ENCODE results near the gene VAMP4. TPM values are rescaled to one million over a fixed set of nuclear protein-coding genes. Genes with fewer than 3 reads are reported as not detected.

The VAMP4 gene
- polyA plus RNA-seq, 1 donor from 2014 or later: 28.0 TPM

- no peaks in the 10 kb centered on the region for H3K9me2 ChIP-seq (ENCODE audit: insufficient read depth, low read length)
- no peaks in the 10 kb centered on the region for H3K9me3 ChIP-seq (ENCODE audit: low read length)
- H4K20me1 ChIP-seq (ENCODE audit: insufficient read depth): no peaks in the 10 kb centered on the region
- no peaks in the 10 kb centered on the region for H3K36me3 ChIP-seq (ENCODE audit: insufficient read depth, low read length)
- TF ChIP-seq, protein P1, sequence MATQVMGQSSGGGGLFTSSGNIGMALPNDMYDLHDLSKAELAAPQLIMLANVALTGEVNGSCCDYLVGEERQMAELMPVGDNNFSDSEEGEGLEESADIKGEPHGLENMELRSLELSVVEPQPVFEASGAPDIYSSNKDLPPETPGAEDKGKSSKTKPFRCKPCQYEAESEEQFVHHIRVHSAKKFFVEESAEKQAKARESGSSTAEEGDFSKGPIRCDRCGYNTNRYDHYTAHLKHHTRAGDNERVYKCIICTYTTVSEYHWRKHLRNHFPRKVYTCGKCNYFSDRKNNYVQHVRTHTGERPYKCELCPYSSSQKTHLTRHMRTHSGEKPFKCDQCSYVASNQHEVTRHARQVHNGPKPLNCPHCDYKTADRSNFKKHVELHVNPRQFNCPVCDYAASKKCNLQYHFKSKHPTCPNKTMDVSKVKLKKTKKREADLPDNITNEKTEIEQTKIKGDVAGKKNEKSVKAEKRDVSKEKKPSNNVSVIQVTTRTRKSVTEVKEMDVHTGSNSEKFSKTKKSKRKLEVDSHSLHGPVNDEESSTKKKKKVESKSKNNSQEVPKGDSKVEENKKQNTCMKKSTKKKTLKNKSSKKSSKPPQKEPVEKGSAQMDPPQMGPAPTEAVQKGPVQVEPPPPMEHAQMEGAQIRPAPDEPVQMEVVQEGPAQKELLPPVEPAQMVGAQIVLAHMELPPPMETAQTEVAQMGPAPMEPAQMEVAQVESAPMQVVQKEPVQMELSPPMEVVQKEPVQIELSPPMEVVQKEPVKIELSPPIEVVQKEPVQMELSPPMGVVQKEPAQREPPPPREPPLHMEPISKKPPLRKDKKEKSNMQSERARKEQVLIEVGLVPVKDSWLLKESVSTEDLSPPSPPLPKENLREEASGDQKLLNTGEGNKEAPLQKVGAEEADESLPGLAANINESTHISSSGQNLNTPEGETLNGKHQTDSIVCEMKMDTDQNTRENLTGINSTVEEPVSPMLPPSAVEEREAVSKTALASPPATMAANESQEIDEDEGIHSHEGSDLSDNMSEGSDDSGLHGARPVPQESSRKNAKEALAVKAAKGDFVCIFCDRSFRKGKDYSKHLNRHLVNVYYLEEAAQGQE (IDR thresholded peaks at IDR 0.05; ENCODE audit: borderline replicate concordance): no peak
- TF ChIP-seq SMC3 (conservative IDR thresholded peaks at IDR 0.05; ENCODE audit: poor library complexity): no peak
- H3K4me2 ChIP-seq (ENCODE audit: low read length): no peak overlapping the region
- H3K79me2 ChIP-seq (replicated peaks; ENCODE audit: insufficient read depth, low read length): no peaks in the 10 kb centered on the region
- H2AFZ ChIP-seq (ENCODE audit: low read depth, low read length): no peak overlapping the region
- no peak overlapping the region for H3K9ac ChIP-seq (ENCODE audit: low read length)
- no peak overlapping the region for H3K27ac ChIP-seq (ENCODE audit: low read length)
- H3K4me3 ChIP-seq (ENCODE audit: low read length): no peak overlapping the region
- H3K27me3 ChIP-seq (ENCODE audit: insufficient read depth, low read depth, low read length): no peaks in the 10 kb centered on the region
- H3F3A ChIP-seq (ENCODE audit: insufficient read depth, low read length, poor library complexity, severe bottlenecking): no peaks in the 10 kb centered on the region
Observed at GRCh38 chr1:171654942-171655745, 86.7 kb downstream of the VAMP4 start.

GRCh38 chr1:171654201-171654941, 87.5 kb downstream of the VAMP4 start:
- no peaks in the 10 kb centered on the region for H3F3A ChIP-seq (ENCODE audit: insufficient read depth, low read length, poor library complexity, severe bottlenecking)
- H3K36me3 ChIP-seq (ENCODE audit: insufficient read depth, low read length): no peaks in the 10 kb centered on the region
- no peak overlapping the region for H3K4me3 ChIP-seq (ENCODE audit: low read length)
- TF ChIP-seq SMC3 (conservative IDR thresholded peaks at IDR 0.05; ENCODE audit: poor library complexity): no peak
- TF ChIP-seq, protein P2, sequence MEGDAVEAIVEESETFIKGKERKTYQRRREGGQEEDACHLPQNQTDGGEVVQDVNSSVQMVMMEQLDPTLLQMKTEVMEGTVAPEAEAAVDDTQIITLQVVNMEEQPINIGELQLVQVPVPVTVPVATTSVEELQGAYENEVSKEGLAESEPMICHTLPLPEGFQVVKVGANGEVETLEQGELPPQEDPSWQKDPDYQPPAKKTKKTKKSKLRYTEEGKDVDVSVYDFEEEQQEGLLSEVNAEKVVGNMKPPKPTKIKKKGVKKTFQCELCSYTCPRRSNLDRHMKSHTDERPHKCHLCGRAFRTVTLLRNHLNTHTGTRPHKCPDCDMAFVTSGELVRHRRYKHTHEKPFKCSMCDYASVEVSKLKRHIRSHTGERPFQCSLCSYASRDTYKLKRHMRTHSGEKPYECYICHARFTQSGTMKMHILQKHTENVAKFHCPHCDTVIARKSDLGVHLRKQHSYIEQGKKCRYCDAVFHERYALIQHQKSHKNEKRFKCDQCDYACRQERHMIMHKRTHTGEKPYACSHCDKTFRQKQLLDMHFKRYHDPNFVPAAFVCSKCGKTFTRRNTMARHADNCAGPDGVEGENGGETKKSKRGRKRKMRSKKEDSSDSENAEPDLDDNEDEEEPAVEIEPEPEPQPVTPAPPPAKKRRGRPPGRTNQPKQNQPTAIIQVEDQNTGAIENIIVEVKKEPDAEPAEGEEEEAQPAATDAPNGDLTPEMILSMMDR (IDR thresholded peaks at IDR 0.05; ENCODE audit: poor library complexity, severe bottlenecking): no peak
- no peak for TF ChIP-seq EZH2 (IDR thresholded peaks at IDR 0.05; ENCODE audit: borderline replicate concordance, insufficient read depth, low read length, poor library complexity, severe bottlenecking)
- no peak for TF ChIP-seq RAD21 (conservative IDR thresholded peaks at IDR 0.05)
- no peak for TF ChIP-seq MXI1 (conservative IDR thresholded peaks at IDR 0.05; ENCODE audit: poor library complexity, severe bottlenecking)
- H3K27ac ChIP-seq (ENCODE audit: low read length): no peak overlapping the region
- no peaks in the 10 kb centered on the region for H3K27me3 ChIP-seq (ENCODE audit: insufficient read depth, low read depth, low read length)
- H4K20me1 ChIP-seq (ENCODE audit: insufficient read depth): no peaks in the 10 kb centered on the region
- H2AFZ ChIP-seq (ENCODE audit: low read depth, low read length): no peak overlapping the region
- no peaks in the 10 kb centered on the region for H3K79me2 ChIP-seq (replicated peaks; ENCODE audit: insufficient read depth, low read length)
- H3K4me2 ChIP-seq (ENCODE audit: low read length): no peak overlapping the region
- H3K9me3 ChIP-seq (ENCODE audit: low read length): no peaks in the 10 kb centered on the region
- no peak overlapping the region for H3K9ac ChIP-seq (ENCODE audit: low read length)
- H3K9me2 ChIP-seq (ENCODE audit: insufficient read depth, low read length): no peaks in the 10 kb centered on the region
